ENCODE measurements around the gene ATP2B2.

Gene ATP2B2

GRCh38 chr3:10405816-10406215, 99.6 kb downstream of the ATP2B2 start:
- no peak for TF ChIP-seq ZNF274 (IDR thresholded peaks at IDR 0.05; ENCODE audit: low read depth, low read length)
- H3K4me3 ChIP-seq (ENCODE audit: low read length) = no peak overlapping the region

- TF ChIP-seq ZNF274 (IDR thresholded peaks at IDR 0.05; ENCODE audit: low read depth, low read length) = no peak
- no peak overlapping the region for H3K4me3 ChIP-seq (ENCODE audit: low read length)
Observed at GRCh38 chr3:10404876-10405275, 100.5 kb downstream of the ATP2B2 start.

- no peak for TF ChIP-seq ZNF274 (IDR thresholded peaks at IDR 0.05; ENCODE audit: low read depth, low read length)
- H3K4me3 ChIP-seq (ENCODE audit: low read length) = no peak overlapping the region
Observed at GRCh38 chr3:10404377-10404776, 101.0 kb downstream of the ATP2B2 start.

GRCh38 chr3:10401990-10402761, 103.2 kb downstream of the ATP2B2 start:
- TF ChIP-seq ZNF274 (IDR thresholded peaks at IDR 0.05; ENCODE audit: low read depth, low read length) = no peak

GRCh38 chr3:10400749-10401495, 104.5 kb downstream of the ATP2B2 start:
- TF ChIP-seq ZNF274 (IDR thresholded peaks at IDR 0.05; ENCODE audit: low read depth, low read length) = no peak
- no peak overlapping the region for H3K4me3 ChIP-seq (ENCODE audit: low read length)

More at GRCh38 chr3:10401990-10402761, 103.2 kb downstream of the ATP2B2 start:
- H3K4me3 ChIP-seq (ENCODE audit: low read length) = no peak overlapping the region

- TF ChIP-seq ZNF274 (IDR thresholded peaks at IDR 0.05; ENCODE audit: low read depth, low read length) = no peak
Observed at GRCh38 chr3:10400050-10400748, 105.2 kb downstream of the ATP2B2 start.

GRCh38 chr3:10399634-10400033, 105.8 kb downstream of the ATP2B2 start:
- H3K4me3 ChIP-seq (ENCODE audit: low read length) = no peak overlapping the region
- TF ChIP-seq ZNF274 (IDR thresholded peaks at IDR 0.05; ENCODE audit: low read depth, low read length) = no peak

More at GRCh38 chr3:10400050-10400748, 105.2 kb downstream of the ATP2B2 start:
- H3K4me3 ChIP-seq (ENCODE audit: low read length) = no peak overlapping the region

- H3K4me3 ChIP-seq (ENCODE audit: low read length) = no peak overlapping the region
- no peak for TF ChIP-seq ZNF274 (IDR thresholded peaks at IDR 0.05; ENCODE audit: low read depth, low read length)
Observed at GRCh38 chr3:10398341-10398740, 107.0 kb downstream of the ATP2B2 start.

- TF ChIP-seq ZNF274 (IDR thresholded peaks at IDR 0.05; ENCODE audit: low read depth, low read length) = no peak
Observed at GRCh38 chr3:10397879-10398278, 107.5 kb downstream of the ATP2B2 start.

GRCh38 chr3:10396931-10397330, 108.5 kb downstream of the ATP2B2 start:
- TF ChIP-seq ZNF274 (IDR thresholded peaks at IDR 0.05; ENCODE audit: low read depth, low read length) = no peak
- no peak overlapping the region for H3K4me3 ChIP-seq (ENCODE audit: low read length)

More at GRCh38 chr3:10397879-10398278, 107.5 kb downstream of the ATP2B2 start:
- no peak overlapping the region for H3K4me3 ChIP-seq (ENCODE audit: low read length)

GRCh38 chr3:10396083-10396482, 109.3 kb downstream of the ATP2B2 start:
- TF ChIP-seq ZNF274 (IDR thresholded peaks at IDR 0.05; ENCODE audit: low read depth, low read length) = no peak
- H3K4me3 ChIP-seq (ENCODE audit: low read length) = no peak overlapping the region

GRCh38 chr3:10395671-10396070, 109.7 kb downstream of the ATP2B2 start:
- TF ChIP-seq ZNF274 (IDR thresholded peaks at IDR 0.05; ENCODE audit: low read depth, low read length) = no peak
- no peak overlapping the region for H3K4me3 ChIP-seq (ENCODE audit: low read length)

- no peak for TF ChIP-seq ZNF274 (IDR thresholded peaks at IDR 0.05; ENCODE audit: low read depth, low read length)
Observed at GRCh38 chr3:10395196-10395595, 110.2 kb downstream of the ATP2B2 start.

GRCh38 chr3:10394491-10395025, 110.8 kb downstream of the ATP2B2 start:
- no peak for TF ChIP-seq ZNF274 (IDR thresholded peaks at IDR 0.05; ENCODE audit: low read depth, low read length)

More at GRCh38 chr3:10395196-10395595, 110.2 kb downstream of the ATP2B2 start:
- H3K4me3 ChIP-seq (ENCODE audit: low read length) = no peak overlapping the region

More at GRCh38 chr3:10394491-10395025, 110.8 kb downstream of the ATP2B2 start:
- H3K4me3 ChIP-seq (ENCODE audit: low read length) = no peak overlapping the region
